PFSK-1 (cell line): Measurements from ENCODE around the gene KIAA1549.

Source experiments
- POLR2AphosphoS5 ChIP-seq: IDR thresholded peaks from 2 replicates; pipeline ENCODE4 v1.6.1; 2012; ENCODE audit warnings: low read depth, mild to moderate bottlenecking, control low read depth, low read length, moderate library complexity
- SIN3A ChIP-seq: IDR thresholded peaks from 2 replicates; pipeline ENCODE4 v1.6.1; 2012; ENCODE audit warnings: mild to moderate bottlenecking, low read length, moderate library complexity, borderline replicate concordance; ENCODE audit not compliant: insufficient read depth
- TAF1 ChIP-seq: IDR thresholded peaks from 2 replicates; pipeline ENCODE4 v1.6.1; 2012; ENCODE audit warnings: low read length, control low read depth, borderline replicate concordance; ENCODE audit not compliant: insufficient read depth

DNA sequence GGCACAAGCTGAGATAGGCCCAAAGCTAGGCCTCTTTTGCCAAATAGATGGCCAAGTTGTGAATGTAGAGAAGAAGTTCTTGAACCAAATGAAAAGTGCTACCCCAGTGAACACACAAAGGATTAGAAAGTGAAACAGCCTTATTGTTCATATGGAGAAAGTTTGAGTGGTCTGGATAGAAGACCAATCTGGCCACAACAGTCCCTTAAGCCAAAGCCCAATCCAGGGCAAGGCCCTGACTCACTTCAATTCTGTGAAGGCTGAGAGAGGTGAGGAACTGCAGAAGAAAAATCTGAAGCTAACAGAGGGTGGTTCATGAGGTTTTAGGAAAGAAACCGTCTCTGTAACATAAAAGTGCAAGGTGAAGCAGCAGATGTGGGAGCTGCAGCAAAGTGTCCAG lies 164.5 kb downstream of the KIAA1549 start:
- TF ChIP-seq POLR2AphosphoS5 (no peak), SIN3A (no peak), TAF1 (no peak)
